Neural progenitor cell (in vitro differentiated cells): ENCODE results near the gene ACOT13.
"Not testable (repeated sequence)": the region's sequence is repeated elsewhere in the genome, so short reads cannot be mapped to it uniquely, and the experiment has no call there.

ENCODE experiments used
- EZH2 ChIP-seq: fragments of 200-600 bp; sonication (generic); IDR thresholded peaks from 2 replicates; pipeline ENCODE4 v1.6.1; 2017; ENCODE audit warnings: antibody characterized with exemption, mild to moderate bottlenecking, moderate library complexity
- TF ChIP-seq, protein P1 (sequence below): fragments of 200-600 bp; sonication (generic); IDR thresholded peaks from 2 replicates; pipeline ENCODE4 v1.5.1; 2017; ENCODE audit warnings: antibody characterized with exemption, mild to moderate bottlenecking

DNA sequence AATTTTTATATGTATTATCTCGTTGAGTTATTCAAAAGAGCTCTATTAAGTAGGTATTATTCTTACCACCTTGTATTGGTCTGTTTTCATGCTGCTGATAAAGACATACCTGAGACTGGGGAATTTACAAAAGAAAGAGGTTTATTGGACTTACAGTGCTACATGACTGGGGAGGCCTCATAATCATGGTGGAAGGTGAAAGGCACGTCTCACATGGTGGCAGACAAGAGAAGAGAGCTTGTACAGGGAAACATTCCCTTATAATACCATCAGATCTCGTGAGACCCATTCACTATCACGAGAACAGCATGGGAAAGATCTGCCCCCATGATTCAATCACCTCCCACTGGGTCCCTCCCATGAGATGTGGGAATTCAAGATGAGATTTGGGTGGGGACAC, 87.5 kb downstream of the ACOT13 start:
- TF ChIP-seq, protein P1, sequence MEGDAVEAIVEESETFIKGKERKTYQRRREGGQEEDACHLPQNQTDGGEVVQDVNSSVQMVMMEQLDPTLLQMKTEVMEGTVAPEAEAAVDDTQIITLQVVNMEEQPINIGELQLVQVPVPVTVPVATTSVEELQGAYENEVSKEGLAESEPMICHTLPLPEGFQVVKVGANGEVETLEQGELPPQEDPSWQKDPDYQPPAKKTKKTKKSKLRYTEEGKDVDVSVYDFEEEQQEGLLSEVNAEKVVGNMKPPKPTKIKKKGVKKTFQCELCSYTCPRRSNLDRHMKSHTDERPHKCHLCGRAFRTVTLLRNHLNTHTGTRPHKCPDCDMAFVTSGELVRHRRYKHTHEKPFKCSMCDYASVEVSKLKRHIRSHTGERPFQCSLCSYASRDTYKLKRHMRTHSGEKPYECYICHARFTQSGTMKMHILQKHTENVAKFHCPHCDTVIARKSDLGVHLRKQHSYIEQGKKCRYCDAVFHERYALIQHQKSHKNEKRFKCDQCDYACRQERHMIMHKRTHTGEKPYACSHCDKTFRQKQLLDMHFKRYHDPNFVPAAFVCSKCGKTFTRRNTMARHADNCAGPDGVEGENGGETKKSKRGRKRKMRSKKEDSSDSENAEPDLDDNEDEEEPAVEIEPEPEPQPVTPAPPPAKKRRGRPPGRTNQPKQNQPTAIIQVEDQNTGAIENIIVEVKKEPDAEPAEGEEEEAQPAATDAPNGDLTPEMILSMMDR, result not testable (repeated sequence)
- TF ChIP-seq EZH2, result not testable (repeated sequence)
